Endometrium (tissue), 2 donors: ENCODE data around the gene GEMIN4.
"Not testable (repeated sequence)": the region's sequence is repeated elsewhere in the genome, so short reads cannot be mapped to it uniquely, and the experiment has no call there.

Source experiments
- FAIRE-seq: peaks from 2 replicates; lab custom pipeline; 2012; peaks lifted over from hg19 to GRCh38; lab: Jason Lieb, UNC
- donor health status: control.
- donor health status: control.

Gene GEMIN4

GRCh38 chr17:778096-778495 is 26.0 kb upstream of the GEMIN4 start:
- FAIRE-seq: no peak

DNA sequence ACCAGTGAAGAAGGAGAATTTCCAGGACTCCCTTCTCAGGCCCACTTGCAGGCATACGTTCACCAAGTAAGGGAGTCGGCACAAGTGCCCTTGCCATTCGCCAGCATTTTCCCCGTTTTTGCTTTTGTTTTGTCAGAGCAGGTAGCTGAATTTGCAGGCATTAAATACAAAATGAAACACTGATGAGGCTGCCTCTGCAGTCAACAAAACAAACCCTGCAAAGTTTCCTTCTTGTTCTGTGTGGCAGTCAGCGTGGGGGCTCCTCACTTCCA is 22.2 kb upstream of the GEMIN4 start:
- no peak for FAIRE-seq

GRCh38 chr17:773467-774312 is 21.6 kb upstream of the GEMIN4 start:
- FAIRE-seq: no peak

GRCh38 chr17:773016-773415 is 21.0 kb upstream of the GEMIN4 start:
- FAIRE-seq: no peak

- FAIRE-seq: no peak
These were observed 15.0 kb upstream of the GEMIN4 start for GRCh38 chr17:767076-767475.

- no peak for FAIRE-seq
These were observed 8.3 kb upstream of the GEMIN4 start for GRCh38 chr17:760371-760770.

- no peak for FAIRE-seq
These were observed 7.9 kb upstream of the GEMIN4 start for GRCh38 chr17:759964-760363.

DNA sequence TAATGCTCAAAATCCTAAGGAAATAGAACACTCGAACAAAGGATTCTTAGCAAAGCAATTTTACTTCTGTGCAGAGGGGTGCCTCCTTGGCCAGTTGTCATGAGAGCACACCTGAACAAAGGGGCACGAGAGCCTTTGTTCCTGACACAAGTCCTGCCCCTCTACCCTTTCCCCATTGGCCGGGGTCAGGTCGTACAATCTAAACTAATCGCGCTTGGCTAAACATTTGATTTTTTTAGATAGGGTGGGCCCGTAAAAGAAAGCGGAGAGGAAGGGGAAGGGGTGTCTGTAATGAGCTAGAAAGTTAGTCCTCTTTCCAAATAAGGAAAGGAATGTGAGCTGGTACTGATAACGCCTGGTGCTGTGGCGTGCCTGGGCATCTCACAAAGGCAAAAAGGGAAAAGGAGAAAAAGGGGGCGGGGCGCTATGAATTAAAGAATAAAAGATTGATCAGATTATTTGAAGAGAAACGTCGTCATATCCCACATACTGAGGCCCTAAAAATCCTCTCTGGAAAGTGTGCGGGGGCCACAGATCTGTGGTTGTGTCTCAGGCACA is 4.0 kb upstream of the GEMIN4 start:
- FAIRE-seq: not testable (repeated sequence)

DNA sequence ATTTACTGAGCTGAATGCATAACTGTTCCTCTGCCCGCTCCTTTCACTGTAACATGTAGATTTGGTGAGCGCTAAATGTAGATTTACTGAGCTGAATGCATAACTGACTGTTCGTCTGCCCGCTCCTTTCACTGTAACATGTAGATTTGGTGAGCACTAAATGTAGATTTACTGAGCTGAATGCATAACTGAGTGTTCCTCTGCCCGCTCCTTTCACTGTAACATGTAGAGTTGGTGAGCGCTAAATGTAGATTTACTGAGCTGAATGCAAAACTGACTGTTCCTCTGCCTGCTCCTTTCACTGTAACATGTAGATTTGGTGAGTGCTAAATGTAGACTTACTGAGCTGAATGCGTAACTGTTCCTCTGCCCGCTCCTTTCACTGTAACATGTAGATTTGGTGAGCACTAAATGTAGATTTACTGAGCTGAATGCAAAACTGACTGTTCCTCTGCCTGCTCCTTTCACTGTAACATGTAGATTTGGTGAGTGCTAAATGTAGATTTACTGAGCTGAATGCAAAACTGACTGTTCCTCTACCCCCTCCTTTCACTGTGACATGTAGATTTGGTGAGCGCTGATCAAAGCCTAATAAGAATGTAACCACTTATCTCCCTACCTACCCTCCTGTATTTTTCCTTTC is 3.4 kb upstream of the GEMIN4 start:
- FAIRE-seq: not testable (repeated sequence)

DNA sequence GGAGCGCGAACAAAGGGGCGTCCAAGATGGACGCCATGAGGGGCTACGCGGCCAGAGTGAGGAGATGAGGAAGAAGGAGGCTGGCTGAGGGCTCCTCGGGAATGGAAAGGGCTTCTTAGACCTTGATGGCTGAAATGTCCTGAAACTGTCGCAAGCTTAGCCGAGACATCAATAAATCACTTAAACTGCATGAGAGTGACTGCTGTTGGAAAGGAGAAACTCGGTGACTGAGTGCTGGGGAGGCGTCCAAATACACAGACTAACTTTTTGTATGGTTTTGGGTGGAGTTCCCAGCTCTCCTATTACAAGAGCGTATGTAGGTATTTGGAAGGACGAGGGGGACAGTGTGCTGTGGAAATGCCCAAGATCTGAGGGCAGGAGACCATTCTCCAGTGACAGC is 1.4 kb upstream of the GEMIN4 start:
- FAIRE-seq: no peak

GRCh38 chr17:752620-753219 is 656 bp upstream of the GEMIN4 start:
- FAIRE-seq: no peak

- no peak for FAIRE-seq
These were observed 629 bp downstream of the GEMIN4 start for GRCh38 chr17:751269-752001.

- FAIRE-seq: no peak
These were observed 1.5 kb downstream of the GEMIN4 start for GRCh38 chr17:750431-751037.

- FAIRE-seq: not testable (repeated sequence)
These were observed 2.7 kb downstream of the GEMIN4 start for GRCh38 chr17:749359-749758.

DNA sequence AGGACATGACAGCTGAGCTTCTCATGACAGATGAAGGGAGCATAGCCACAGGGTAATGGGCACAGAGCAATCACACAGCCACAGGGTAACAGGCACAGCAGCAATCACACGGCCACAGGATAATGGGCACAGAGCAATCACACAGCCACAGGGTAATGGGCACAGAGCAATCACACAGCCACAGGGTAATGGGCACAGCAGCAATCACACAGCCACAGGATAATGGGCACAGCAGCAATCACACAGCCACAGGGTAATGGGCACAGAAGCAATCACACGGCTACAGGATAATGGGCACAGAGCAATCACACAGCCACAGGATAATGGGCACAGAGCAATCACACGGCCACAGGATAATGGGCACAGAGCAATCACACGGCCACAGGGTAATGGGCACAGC is 3.5 kb downstream of the GEMIN4 start:
- not testable (repeated sequence) for FAIRE-seq

DNA sequence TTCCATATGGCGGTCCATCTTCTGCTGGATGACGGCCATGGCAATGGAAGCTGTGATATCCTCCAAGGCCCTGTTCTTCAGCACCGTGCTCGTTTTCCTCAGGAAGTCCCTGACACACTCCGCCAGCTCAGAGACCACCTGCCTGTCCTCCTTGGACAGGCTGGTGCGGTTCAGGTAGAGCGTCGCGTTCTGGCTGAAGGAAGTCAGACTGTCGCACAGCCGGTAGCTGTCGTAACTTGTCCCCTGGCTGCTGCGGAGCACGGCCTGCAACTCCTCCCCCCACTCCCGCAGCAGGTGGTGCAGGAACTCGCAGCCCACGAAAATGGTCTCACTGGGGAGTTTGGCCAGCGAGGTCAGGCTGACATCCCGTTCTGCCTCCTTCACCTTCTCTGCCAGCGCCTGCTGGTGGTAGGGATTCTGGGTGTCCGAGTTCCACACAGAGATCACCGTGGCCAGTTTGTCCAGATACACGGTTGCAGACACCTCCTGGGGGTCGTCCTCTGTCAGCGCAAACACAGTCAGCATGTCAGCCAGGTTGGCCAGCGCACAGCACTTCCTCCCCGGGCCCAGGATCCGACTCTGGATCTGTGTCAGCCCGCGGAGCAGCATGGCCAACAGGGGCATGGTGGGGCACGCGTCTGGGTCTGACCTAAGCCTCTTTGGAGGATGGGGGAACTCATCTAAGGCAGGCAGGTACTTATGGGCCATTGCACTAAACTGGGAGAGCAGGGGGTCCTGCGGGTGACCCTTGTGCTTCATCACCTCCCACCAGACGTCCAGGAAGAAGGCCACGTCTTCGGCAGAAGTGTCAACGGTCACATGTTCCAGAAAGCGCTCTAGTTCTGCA is 5.1 kb downstream of the GEMIN4 start:
- FAIRE-seq: no peak

- FAIRE-seq: no peak
These were observed 5.9 kb downstream of the GEMIN4 start for GRCh38 chr17:746181-746580.

DNA sequence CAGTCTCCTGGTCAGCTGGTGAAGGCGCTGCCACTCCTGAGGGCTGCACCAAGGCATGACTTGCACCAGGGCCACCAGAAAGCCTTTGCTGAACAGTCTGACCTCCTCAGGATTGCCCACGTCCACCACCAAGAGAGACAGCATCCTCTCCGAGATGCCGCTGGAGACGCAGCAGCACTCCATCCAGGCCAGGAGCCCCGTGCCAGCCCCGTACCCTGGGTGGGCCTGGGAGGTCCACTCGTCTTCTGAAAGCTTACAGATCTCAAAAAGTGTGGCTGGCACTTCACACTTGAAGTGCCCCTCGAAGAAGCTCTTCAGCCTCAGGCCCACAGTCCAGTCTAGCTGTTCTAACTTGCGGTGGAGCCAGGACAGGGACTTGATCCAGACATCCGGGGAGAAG is 6.7 kb downstream of the GEMIN4 start:
- no peak for FAIRE-seq

GRCh38 chr17:744937-745336 is 7.1 kb downstream of the GEMIN4 start:
- no peak for FAIRE-seq

DNA sequence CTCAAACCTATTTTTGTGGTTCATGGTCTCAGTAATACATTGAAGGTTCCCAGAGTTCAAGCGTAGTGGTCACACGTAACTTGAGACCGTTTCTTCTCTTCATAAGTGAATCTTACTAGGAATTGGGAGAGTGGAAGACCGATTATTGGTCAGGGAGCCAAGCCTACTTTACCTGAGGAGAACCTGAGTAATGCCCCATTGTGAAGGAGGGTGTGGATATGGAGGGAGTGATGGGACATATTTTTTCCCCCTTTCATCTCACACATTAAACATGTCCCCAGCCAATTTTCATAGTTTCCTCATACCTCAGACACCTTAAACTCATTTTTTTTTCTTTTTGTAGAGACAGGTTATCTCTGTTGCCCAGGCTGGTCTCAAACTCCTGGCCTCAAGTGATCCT is 8.9 kb downstream of the GEMIN4 start:
- no peak for FAIRE-seq

DNA sequence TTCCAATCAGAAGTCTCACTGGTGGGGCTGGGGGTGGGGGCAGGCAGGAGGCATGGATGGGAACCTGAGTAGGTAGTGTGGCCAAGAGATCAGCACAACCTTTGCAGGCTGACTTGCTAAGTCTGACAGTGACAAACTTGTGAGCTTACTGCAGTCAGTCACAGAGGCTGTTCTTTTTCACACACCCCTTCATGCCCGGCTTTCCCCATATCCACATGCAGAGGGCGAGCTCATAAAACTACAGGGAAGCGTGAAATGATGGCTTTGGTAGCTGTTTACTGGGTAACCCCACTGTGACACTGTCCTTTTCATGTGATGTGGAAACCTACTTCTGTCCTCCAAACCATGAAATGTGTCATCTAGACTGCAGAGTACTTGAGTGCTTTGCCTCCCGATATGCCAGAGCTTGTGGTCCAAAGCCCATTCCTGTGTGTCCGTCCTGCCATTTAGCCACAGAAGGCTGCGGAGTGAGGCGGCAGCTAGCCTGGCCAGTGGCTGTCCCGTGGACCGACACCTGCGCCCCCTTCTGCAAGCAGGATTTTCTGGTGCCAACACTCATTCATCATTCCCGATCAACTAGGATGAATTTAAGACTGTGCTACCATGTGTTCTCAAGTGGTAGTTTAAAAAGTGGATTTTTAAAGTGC is 9.8 kb downstream of the GEMIN4 start:
- no peak for FAIRE-seq
